Superior temporal gyrus (tissue), 1 donor: Measurements from ENCODE around the gene FRMPD1.

Experiments used
- DNase-seq: peaks from one replicate; pipeline ENCODE4 v3.0.0-alpha.2; 2016; ENCODE audit errors: extremely low spot score

The FRMPD1 gene

DNA sequence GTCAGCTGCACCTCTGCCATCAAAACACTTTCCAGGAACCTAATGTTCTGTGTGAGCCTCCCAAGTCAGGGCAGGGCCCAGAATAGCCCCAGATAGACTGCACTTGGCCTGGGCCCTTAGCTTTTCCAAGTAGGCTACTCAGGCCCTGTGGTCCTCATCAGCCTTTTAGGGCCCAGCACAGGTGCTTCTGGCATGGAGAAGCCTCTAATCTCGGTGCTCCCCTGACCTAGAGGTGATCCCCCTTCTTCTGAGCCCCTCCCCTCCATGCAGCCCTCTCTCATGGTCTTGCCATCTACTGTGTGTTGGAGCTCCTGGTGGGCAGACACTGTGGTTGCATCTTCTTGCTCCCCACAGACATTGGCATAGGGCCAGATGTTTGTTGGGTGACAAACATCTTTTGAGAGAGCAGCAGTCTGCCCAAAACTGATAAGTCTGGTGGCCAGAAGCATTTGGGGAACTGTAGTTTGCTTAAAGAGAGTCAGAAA lies 28.1 kb downstream of the FRMPD1 start:
- DNase-seq: no peak

DNA sequence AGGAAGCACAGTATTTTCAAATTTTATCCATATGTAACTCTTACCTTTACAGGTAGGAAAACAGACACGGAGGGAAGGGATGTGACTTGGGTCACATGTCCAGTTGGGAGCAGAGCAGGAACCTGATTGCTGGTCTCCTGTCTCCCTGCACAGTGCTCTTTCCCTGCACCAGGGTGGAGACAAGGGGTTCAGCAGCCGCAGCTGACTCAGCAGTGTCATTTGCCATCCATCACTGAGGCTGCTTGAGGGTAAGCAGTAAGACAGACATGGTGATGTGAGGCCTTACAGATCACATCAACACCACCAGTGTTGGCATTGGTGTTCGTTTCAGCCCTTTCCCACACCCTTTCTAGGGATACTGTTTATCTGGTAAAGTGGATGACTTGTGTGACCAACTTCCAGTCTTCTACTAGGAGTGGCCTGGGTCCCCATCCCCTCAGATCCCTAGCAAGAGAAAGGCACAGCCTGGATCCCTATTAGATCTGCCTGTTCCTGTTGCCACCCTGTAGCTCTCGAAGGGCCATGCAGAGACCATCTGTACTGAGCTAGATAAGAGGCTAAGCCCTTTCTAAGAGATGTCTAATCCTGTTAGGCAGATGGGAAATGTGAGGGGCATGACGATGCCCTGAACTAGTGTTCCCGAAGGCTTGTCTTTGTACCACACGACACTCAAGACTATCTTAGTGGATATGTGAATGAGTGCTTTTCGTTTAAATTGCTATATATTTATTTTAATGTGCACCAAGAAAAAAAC lies 29.1 kb downstream of the FRMPD1 start:
- no peak for DNase-seq

GRCh38 chr9:37682951-37683350 lies 32.2 kb downstream of the FRMPD1 start:
- no peak for DNase-seq

DNA sequence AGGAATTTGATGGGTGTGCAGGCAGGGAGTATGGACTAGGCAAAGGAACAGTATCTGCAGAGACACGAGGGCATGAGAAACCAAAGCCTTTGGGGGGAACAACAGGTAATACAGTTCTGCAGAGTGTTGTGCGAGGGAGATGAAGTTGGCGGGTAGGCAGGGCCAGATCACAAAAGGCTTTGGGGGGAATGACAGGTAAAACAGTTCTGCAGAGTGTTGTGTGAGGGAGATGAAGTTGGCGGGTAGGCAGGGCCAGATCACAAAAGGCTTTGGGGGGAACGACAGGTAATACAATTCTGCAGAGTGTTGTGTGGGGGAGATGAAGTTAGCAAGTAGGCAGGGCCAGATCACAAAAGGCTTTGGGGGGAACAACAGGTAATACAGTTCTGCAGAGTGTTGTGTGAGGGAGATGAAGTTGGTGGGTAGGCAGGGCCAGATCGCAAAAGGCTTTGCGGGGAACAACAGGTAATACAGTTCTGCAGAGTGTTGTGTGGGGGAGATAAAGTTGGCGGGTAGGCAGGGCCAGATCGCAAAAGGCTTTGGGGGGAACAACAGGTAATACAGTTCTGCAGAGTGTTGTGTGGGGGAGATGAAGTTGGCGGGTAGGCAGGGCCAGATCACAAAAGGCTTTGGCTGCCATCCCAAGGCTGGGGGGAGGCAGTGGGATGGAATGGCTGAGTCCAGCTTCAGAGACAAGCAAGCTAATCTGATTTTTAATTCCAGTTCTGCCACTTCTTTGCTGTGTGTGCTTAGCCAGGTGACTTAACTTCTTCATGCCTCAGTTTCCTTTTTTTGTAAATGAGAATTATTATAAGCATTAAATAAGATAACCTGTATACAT lies 33.0 kb downstream of the FRMPD1 start:
- DNase-seq: no peak

GRCh38 chr9:37692622-37693221 lies 42.0 kb downstream of the FRMPD1 start:
- DNase-seq: no peak

- DNase-seq: no peak
Observed at GRCh38 chr9:37693260-37693659, 42.5 kb downstream of the FRMPD1 start.

- no peak for DNase-seq
Observed at GRCh38 chr9:37694355-37694754, 43.6 kb downstream of the FRMPD1 start.

DNA sequence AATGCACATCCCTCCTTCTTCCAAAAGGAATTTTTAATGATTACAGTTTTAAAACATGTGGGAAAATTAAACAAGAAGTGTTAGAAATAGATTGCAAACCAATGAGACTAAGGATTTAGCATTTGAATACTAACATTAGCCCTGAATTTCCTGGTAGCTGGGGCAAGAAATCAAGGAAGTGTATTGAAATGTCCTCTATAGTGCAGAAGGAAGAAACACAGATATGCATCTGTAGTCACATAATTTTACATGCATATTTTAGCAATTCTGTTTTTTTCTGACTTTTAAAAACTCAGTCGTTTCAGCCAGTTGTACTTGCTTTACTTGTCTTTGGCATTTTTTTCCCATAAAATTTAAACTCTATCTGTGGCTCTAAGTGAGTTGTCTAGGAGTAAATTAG lies 45.8 kb downstream of the FRMPD1 start:
- DNase-seq: no peak

DNA sequence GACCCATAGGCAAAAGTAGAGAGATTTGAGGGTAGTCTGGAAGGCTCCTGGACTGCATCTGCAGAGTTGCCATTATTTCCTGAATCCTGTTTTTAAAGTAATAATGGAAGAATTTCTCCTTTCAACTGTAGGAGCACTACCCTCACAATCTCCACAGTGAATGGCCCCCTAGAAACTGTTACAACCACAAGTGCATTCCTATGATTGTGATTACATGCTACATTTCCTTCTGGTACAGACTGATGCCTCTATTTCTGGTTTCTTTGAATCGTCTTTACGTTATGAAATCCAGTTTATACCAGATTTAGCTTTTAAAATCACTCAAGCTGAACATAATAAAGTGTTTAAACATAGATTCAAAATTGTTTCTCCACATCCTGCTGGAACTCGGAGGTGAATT lies 49.4 kb downstream of the FRMPD1 start:
- DNase-seq: no peak

- no peak for DNase-seq
Observed at GRCh38 chr9:37700900-37701299, 50.1 kb downstream of the FRMPD1 start.

DNA sequence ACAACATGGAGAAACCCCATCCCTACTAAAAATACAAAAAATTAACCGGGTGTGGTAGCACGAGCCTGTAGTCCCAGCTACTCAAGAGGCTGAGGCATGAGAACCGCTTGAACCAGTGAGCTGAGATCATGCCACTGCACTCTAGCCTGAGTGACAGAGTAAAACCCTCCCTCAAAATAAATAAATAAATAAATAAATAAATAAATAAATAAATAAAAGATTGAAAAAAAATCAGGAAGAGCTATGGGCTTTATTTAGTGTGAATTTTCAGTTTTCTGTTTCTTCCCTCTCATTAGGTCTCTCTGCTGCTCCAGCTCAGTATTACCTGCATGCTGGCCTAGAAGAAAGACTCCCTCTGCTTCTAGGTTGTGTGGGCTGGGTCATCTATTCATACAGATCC lies 55.0 kb downstream of the FRMPD1 start:
- DNase-seq: no peak

- no peak for DNase-seq
Observed at GRCh38 chr9:37706290-37706689, 55.5 kb downstream of the FRMPD1 start.

DNA sequence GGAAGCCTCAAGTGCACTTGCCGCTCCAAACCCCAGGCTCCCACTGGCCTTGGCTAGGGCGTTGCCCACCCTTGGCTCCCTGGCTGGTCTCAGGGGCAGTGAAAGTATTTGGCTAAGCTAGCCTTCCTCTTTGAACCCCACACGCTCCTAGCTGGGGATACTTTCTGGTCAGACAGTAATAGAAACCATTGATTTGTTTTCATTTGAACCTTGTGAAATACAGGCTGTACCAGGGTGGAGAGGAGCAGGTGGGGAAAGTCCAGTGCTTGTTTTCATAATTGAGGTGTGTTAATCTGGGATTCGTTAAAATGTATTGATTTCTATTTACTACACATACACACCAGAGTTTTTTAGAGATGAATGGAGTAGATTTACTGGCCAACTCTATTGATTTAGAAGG lies 57.0 kb downstream of the FRMPD1 start:
- DNase-seq: no peak

DNA sequence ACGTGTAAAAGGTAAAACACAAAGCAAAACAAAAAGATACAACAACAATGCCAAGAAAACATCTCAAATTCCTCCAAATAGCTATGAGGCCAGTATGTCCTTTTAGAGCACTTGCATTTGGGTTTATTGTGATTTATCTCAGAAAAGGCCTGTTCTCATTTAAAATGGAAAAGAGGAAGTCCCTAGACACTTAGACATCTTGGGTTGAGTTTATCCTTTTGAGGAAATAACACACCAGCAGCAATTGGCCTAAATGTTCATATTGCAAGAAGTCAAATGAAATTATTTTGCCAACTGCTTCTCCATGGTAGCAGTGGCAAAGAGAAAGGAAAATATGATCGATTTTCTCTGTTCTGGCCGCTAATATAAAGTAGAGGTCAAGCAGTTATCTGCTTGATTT lies 59.3 kb downstream of the FRMPD1 start:
- no peak for DNase-seq

- no peak for DNase-seq
Observed at GRCh38 chr9:37715260-37715659, 64.5 kb downstream of the FRMPD1 start.

DNA sequence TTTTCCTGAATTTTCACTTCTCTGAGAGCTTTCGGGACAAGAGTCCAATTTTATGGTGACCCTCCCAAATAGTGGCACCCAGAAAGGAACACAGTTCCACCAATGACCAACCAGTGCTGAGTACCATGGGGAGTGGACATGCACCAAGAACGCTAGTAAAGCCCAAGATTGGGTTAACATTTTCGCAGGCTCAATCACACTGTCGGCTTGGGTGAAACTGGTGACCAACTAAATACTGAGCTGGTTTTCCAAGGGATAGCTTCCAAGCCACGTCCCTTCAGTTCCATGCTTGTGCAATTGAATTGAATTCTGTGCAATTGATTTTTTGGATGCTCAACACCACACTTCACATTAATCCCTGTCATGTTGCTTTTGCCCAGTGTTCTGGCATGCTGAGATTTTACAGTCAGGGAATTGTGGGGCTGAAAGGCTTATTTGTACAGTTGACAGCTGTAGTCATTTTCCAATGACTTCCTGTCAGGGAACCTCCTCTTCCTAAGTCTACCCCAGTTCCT lies 65.3 kb downstream of the FRMPD1 start:
- no peak for DNase-seq

GRCh38 chr9:37719526-37719925 lies 68.8 kb downstream of the FRMPD1 start:
- no peak for DNase-seq

GRCh38 chr9:37727013-37727412 lies 76.3 kb downstream of the FRMPD1 start:
- no peak for DNase-seq

DNA sequence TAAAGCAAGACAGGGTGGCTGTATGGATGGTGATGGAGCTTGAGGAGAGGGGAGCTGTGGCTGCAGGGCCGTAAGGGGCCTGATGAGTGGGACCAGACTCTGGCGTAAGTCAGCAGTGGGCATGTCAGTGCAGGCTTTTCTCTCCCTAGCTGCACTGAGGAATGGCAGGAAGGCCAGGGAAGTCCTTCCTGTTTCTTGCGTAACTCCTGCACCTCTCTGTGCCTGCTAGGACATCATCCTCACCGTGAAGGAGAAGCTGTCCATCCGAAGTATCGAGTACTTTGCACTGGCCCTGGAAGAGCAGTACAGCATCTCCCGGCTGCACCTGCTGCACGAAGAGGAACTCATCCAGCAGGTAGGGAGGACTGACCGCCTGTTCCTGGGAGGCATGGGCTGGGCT lies 78.7 kb downstream of the FRMPD1 start:
- no peak for DNase-seq

DNA sequence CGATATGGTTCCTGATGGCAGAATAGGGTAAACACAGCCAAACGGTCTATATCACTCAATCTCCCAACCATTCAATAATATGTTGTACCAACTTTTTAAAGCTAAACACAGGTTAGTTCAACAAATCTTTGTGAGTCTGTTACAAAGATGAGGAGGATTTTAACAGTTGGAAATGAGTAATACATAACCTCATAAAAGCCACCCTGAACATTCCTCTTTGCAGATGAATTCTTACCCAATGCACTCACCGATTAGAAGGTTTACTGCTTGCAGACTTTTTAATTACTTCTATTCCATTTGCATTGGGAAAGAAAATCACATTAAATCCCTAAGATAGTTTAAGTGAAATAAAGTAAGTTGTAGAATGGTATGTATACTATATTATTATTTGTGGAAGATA lies 79.5 kb downstream of the FRMPD1 start:
- DNase-seq: no peak

- no peak for DNase-seq
Observed at GRCh38 chr9:37730839-37731238, 80.1 kb downstream of the FRMPD1 start.

- peak; percentile 14 for DNase-seq
Observed at GRCh38 chr9:37732086-37732741, 81.5 kb downstream of the FRMPD1 start.
